MM.1S (cell line): Measurements from ENCODE around the gene FOXL3.

ENCODE experiments used
- EZH2 ChIP-seq: fragments of 300-600 bp; sonication (generic); optimal IDR thresholded peaks from 2 replicates; pipeline ENCODE3; 2017; ENCODE audit warnings: low read depth, mild to moderate bottlenecking, antibody characterized with exemption, low read length, mixed read lengths
- TF ChIP-seq, protein P1 (sequence below): fragments of 300-600 bp; sonication (generic); IDR thresholded peaks from 2 replicates; pipeline ENCODE4 v1.5.1; 2016; ENCODE audit warnings: antibody characterized with exemption, low read length, mixed read lengths

DNA sequence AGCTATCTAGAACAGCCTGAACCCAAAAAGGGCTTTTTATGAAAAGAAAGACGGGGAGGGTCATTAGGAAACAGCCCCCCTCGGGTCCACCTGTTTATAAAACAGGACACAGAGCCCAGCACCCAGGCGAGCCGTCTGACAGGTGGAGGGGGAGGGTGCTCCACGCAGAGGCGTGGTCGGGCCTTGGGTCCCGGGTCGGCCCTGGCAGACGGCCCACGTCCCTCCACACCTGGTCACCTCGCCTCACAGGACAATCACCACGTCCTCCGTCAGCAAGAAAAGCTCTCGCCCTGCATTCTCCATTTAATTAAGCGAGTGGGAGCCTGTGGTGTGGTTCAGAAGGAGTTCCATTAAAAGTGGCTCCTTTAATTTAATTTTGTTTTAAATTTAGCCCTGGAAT is 42.3 kb upstream of the FOXL3 start:
- TF ChIP-seq, protein P1, sequence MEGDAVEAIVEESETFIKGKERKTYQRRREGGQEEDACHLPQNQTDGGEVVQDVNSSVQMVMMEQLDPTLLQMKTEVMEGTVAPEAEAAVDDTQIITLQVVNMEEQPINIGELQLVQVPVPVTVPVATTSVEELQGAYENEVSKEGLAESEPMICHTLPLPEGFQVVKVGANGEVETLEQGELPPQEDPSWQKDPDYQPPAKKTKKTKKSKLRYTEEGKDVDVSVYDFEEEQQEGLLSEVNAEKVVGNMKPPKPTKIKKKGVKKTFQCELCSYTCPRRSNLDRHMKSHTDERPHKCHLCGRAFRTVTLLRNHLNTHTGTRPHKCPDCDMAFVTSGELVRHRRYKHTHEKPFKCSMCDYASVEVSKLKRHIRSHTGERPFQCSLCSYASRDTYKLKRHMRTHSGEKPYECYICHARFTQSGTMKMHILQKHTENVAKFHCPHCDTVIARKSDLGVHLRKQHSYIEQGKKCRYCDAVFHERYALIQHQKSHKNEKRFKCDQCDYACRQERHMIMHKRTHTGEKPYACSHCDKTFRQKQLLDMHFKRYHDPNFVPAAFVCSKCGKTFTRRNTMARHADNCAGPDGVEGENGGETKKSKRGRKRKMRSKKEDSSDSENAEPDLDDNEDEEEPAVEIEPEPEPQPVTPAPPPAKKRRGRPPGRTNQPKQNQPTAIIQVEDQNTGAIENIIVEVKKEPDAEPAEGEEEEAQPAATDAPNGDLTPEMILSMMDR: no peak
- TF ChIP-seq EZH2: no peak
